Lung (tissue), 12 donors: ENCODE measurements around the gene SMCHD1. TPM values are rescaled to one million over a fixed set of nuclear protein-coding genes. Genes with fewer than 3 reads are reported as not detected.

ENCODE experiments used
- ATAC-seq: fragments of 200-7000 bp; cut with Tn5 transposase; one replicate; pipeline ENCODE4 v1.9.1; 2020; ENCODE audit warnings: moderate number of reproducible peaks; ENCODE audit not compliant: insufficient read depth, low FRiP score
- DNase-seq, 3 donors: peaks; one replicate each; pipeline ENCODE4 v3.0.0-alpha.2; 2013 to 2017
- H3K27ac ChIP-seq, 2 donors: one replicate each; pipeline ENCODE4 v1.5.1; 2013; ENCODE audit warnings: mild to moderate bottlenecking in 2 of 2, moderate library complexity in 2 of 2, control low read depth in 1 of 2, inconsistent platforms in 1 of 2, low read depth in 1 of 2, low read length in 1 of 2
- H3K27me3 ChIP-seq, 3 donors: one replicate each; pipeline ENCODE4 v1.5.1; 2013; ENCODE audit warnings: low read length in 2 of 3; ENCODE audit not compliant: control insufficient read depth in 3 of 3, insufficient read depth in 3 of 3
- H3K36me3 ChIP-seq, 4 donors: one replicate each; pipeline ENCODE4 v1.5.1; 2013; ENCODE audit warnings: low read length in 4 of 4, mild to moderate bottlenecking in 1 of 4, moderate library complexity in 1 of 4; ENCODE audit not compliant: control insufficient read depth in 4 of 4, insufficient read depth in 4 of 4
- H3K4me1 ChIP-seq, 5 donors: one replicate each; pipeline ENCODE4 v1.5.1; 2013; ENCODE audit warnings: low read length in 5 of 5, mild to moderate bottlenecking in 2 of 5, moderate library complexity in 1 of 5; ENCODE audit not compliant: control insufficient read depth in 5 of 5, insufficient read depth in 5 of 5
- H3K4me3 ChIP-seq: one replicate; pipeline ENCODE4 v1.5.1; 2013; ENCODE audit warnings: mild to moderate bottlenecking, control low read depth, moderate library complexity
- H3K9ac ChIP-seq, 2 donors: one replicate each; pipeline ENCODE4 v1.5.1; 2013; ENCODE audit warnings: low read length in 2 of 2, control low read depth in 1 of 2; ENCODE audit not compliant: insufficient read depth in 1 of 2
- H3K9me3 ChIP-seq, 4 donors: one replicate each; pipeline ENCODE4 v1.5.1; 2013; ENCODE audit warnings: low read length in 3 of 4, mild to moderate bottlenecking in 1 of 4, moderate library complexity in 1 of 4; ENCODE audit not compliant: control insufficient read depth in 4 of 4, insufficient read depth in 3 of 4
- CTCF ChIP-seq: IDR thresholded peaks from 2 replicates; pipeline ENCODE4 v1.5.1; 2012; ENCODE audit warnings: mild to moderate bottlenecking; ENCODE audit errors: control extremely low read depth, extremely low read depth
- WGBS, 2 donors: extraction: QIAGEN DNeasy Blood & Tissue Kit; methylation state at CpG; one replicate each; pipeline ENCODE4 v1.1.7; 2013; 5-methylcytosine and 5-hydroxymethylcytosine counted together
- polyA plus RNA-seq, 2 donors: library from polyadenylated mRNA; stranded (reverse); fragments of 200-250 nt; gene quantifications; one replicate each; pipeline ENCODE4 v1.2.1, GENCODE V29; 2013
- total RNA-seq, 2 donors: library from RNA; depleted of rRNA in 1 of 2; stranded (reverse); fragments of >200 nt in 1 of 2; gene quantifications; one replicate each; pipeline ENCODE4 v1.2.1, GENCODE V29; 2014 to 2021
- donor health status: control.
- donor health status: control.
- donor health status: Bipolar disorder and iron deficiency.
- donor health status: healthy.
- donor health status: DM: yes; HTN: yes; CAD: no.

SMCHD1 gene
- total and polyA plus RNA-seq, 4 donors, result 7.3 to 179 (median 31.4) TPM

GRCh38 chr18:2845172-2845571 lies 189.6 kb downstream of the SMCHD1 start:
- H3K27me3 ChIP-seq, result peaks cover 12 to 47% (median 37%) of the 10 kb centered on the region in 3 donors
- H3K4me3 ChIP-seq, result no peak overlapping the region
- no peak for ATAC-seq
- no peak for TF ChIP-seq CTCF
- H3K9me3 ChIP-seq, result no peaks in the 10 kb centered on the region
- peaks cover 0 to 18% (median 5%) of the 10 kb centered on the region in 5 donors for H3K4me1 ChIP-seq
- no peaks in the 10 kb centered on the region for H3K36me3 ChIP-seq
- H3K9ac ChIP-seq, result no peak overlapping the region
- DNase-seq, result no peak
- H3K27ac ChIP-seq, result no peak overlapping the region
- 33 to 65% methylated on average over 4 of the region's 4 CpGs for WGBS, 2 donors

- H3K4me3 ChIP-seq, result peak within 1 kb of the TSS; percentile 36
- DNase-seq (peak; percentile 44 to 64 (median 63)), ATAC-seq (peak; percentile 34)
- H3K9ac ChIP-seq, result no peak within 1 kb of the TSS
- no peak for TF ChIP-seq CTCF
- no peaks in the 10 kb centered on the region for H3K36me3 ChIP-seq
- peaks cover 12 to 54% (median 41%) of the 10 kb centered on the region in 3 donors for H3K27me3 ChIP-seq
- H3K4me1 ChIP-seq, result peaks cover 0 to 18% (median 5%) of the 10 kb centered on the region in 5 donors
- H3K9me3 ChIP-seq, result no peaks in the 10 kb centered on the region
- WGBS, 2 donors, result 1% methylated on average over 41 to 80 of the region's 80 CpGs
- H3K27ac ChIP-seq, result peak within 1 kb of the TSS; percentile 86
Observed at GRCh38 chr18:2846636-2847316, 191.2 kb downstream of the SMCHD1 start, which contains the start of gene EMILIN2. TSS of gene EMILIN2 (plus strand) at chr18:2847006. CDS start at chr18:2847189, 183 bp downstream.

GRCh38 chr18:2847317-2848246 lies 192.1 kb downstream of the SMCHD1 start:
- no peak overlapping the region for H3K9ac ChIP-seq
- ATAC-seq (peak; percentile 20), DNase-seq (peak; percentile 27 to 49 (median 35))
- H3K4me3 ChIP-seq, result peak overlapping the region; percentile 36
- no peaks in the 10 kb centered on the region for H3K36me3 ChIP-seq
- TF ChIP-seq CTCF, result no peak
- peak overlapping the region; percentile 86 for H3K27ac ChIP-seq
- H3K4me1 ChIP-seq, result peaks cover 0 to 18% (median 5%) of the 10 kb centered on the region in 5 donors
- H3K27me3 ChIP-seq, result peaks cover 12 to 54% (median 41%) of the 10 kb centered on the region in 3 donors
- WGBS, 2 donors, result 0 to 1% methylated on average over 71 to 80 of the region's 80 CpGs
- H3K9me3 ChIP-seq, result no peaks in the 10 kb centered on the region
